HCT116 (cell line): ENCODE results near the gene TMC2.

Experiments used
- CEBPB ChIP-seq: IDR thresholded peaks from 2 replicates; pipeline ENCODE4 v1.6.1; 2012; ENCODE audit warnings: low read depth
- CTCF ChIP-seq, 3 experiments: fragments of 200-600 bp in 1 of 3; sonication (generic) in 1 of 3; IDR thresholded peaks in 2 of 3; conservative IDR thresholded peaks in 1 of 3; 2 replicates each; pipeline ENCODE4 v1.5.1; 2012 to 2017; ENCODE audit warnings: low read depth in 2 of 3, low read length in 2 of 3, antibody characterized with exemption in 1 of 3, borderline replicate concordance in 1 of 3, control low read depth in 1 of 3, mild to moderate bottlenecking in 1 of 3, mixed read lengths in 1 of 3, mixed run types in 1 of 3, moderate library complexity in 1 of 3; ENCODE audit not compliant: insufficient read depth in 1 of 3
- EZH2 ChIP-seq: fragments of 200-600 bp; sonication (generic); IDR thresholded peaks from 2 replicates; pipeline ENCODE4 v1.6.1; 2017; ENCODE audit warnings: antibody characterized with exemption, mixed run types
- FOSL1 ChIP-seq: IDR thresholded peaks from 2 replicates; pipeline ENCODE4 v1.6.1; 2012; ENCODE audit warnings: low read depth
- JUND ChIP-seq: IDR thresholded peaks from 2 replicates; pipeline ENCODE4 v1.6.1; 2012
- POLR2A ChIP-seq: IDR thresholded peaks from 2 replicates; pipeline ENCODE4 v1.7.0; 2011; ENCODE audit warnings: borderline replicate concordance; ENCODE audit not compliant: insufficient read depth, insufficient read length; ENCODE audit errors: extremely low read depth
- POLR2AphosphoS5 ChIP-seq: IDR thresholded peaks from 2 replicates; pipeline ENCODE4 v1.6.1; 2011; ENCODE audit warnings: mild to moderate bottlenecking, low read depth, low read length, moderate library complexity
- RAD21 ChIP-seq: IDR thresholded peaks from 2 replicates; pipeline ENCODE4 v1.6.1; 2012; ENCODE audit warnings: low read depth, mild to moderate bottlenecking
- SRF ChIP-seq: IDR thresholded peaks from 2 replicates; pipeline ENCODE4 v1.6.1; 2012; ENCODE audit warnings: low read depth

GRCh38 chr20:2617099-2617714 is 80.8 kb downstream of the TMC2 start:
- no peak for TF ChIP-seq JUND
- TF ChIP-seq RAD21: no peak
- TF ChIP-seq CTCF (IDR thresholded peaks at IDR 0.05 in 2 of 3, conservative IDR thresholded peaks at IDR 0.05 in 1 of 3; ENCODE audit: borderline replicate concordance in 1 of 3, insufficient read depth in 1 of 3, low read depth in 2 of 3, low read length in 2 of 3): no peak
- TF ChIP-seq EZH2: no peak
- no peak for TF ChIP-seq FOSL1
- no peak for TF ChIP-seq POLR2AphosphoS5
- no peak for TF ChIP-seq POLR2A
- no peak for TF ChIP-seq SRF
- no peak for TF ChIP-seq CEBPB
